Activated naive CD4-positive, alpha-beta T cell treated with anti-CD3 and anti-CD28 coated beads for 36 hours (primary cell): Measurements from ENCODE around the gene GABRA4. TPM values are rescaled to one million over a fixed set of nuclear protein-coding genes. Genes with fewer than 3 reads are reported as not detected.

Experiments
- CTCF ChIA-PET: fragments of 350-600 bp; sonication (Branson Sonifier 250); formaldehyde crosslinking; loops from one replicate; lab custom pipeline; 2021; ENCODE audit warnings: antibody characterized with exemption; lab: Charles Lee
- DNase-seq: peaks from one replicate; pipeline ENCODE4 v3.0.0-alpha.2; 2020
- H3K27ac Mint-ChIP-seq: one replicate; pipeline ENCODE4 v1.8.0; 2021; ENCODE audit warnings: mild to moderate bottlenecking, mixed read lengths
- H3K27me3 Mint-ChIP-seq: one replicate; pipeline ENCODE4 v1.8.0; 2021; ENCODE audit warnings: low read depth, mixed read lengths
- H3K36me3 Mint-ChIP-seq: one replicate; pipeline ENCODE4 v1.8.0; 2021; ENCODE audit warnings: low read depth, mixed read lengths
- H3K4me1 Mint-ChIP-seq: one replicate; pipeline ENCODE4 v1.8.0; 2021; ENCODE audit warnings: low read depth, mixed read lengths
- H3K4me3 Mint-ChIP-seq: one replicate; pipeline ENCODE4 v1.8.0; 2021; ENCODE audit warnings: mild to moderate bottlenecking, moderate library complexity, mixed read lengths
- H3K9me3 Mint-ChIP-seq: one replicate; pipeline ENCODE4 v1.8.0; 2021; ENCODE audit warnings: mixed read lengths
- intact Hi-C: fragments of 100-400 bp; cut with micrococcal nuclease; formaldehyde crosslinking; loops from one replicate; pipeline ENCODE4 v1.15.1; 2023
- total RNA-seq, 2 experiments: library from RNA; stranded (reverse); gene quantifications; one replicate each; pipeline ENCODE4 v1.2.3, GENCODE V29; 2021

GABRA4 gene
- total RNA-seq, result not detected

GRCh38 chr4:46993075-46994006 lies at the start of gene GABRA4:
Gene GABRA4, minus strand, starts transcription at chr4:46993581. Its CDS starts 157 bp downstream, at chr4:46993424.
- Mint-ChIP-seq H3K27ac (no peak within 1 kb of the TSS), H3K4me1 (peaks cover 17% of the 10 kb centered on the region), H3K36me3 (no peaks in the 10 kb centered on the region), H3K4me3 (peak within 1 kb of the TSS; percentile 0), H3K27me3 (peaks cover 47% of the 10 kb centered on the region), H3K9me3 (no peaks in the 10 kb centered on the region)
- intact Hi-C loops, result no loop called here
- no peak for DNase-seq
- CTCF ChIA-PET, result no interaction called here

- Mint-ChIP-seq H3K9me3 (no peaks in the 10 kb centered on the region), H3K27ac (no peak overlapping the region), H3K27me3 (peaks cover 20% of the 10 kb centered on the region), H3K4me3 (no peak overlapping the region), H3K4me1 (no peaks in the 10 kb centered on the region), H3K36me3 (no peaks in the 10 kb centered on the region)
- CTCF ChIA-PET, result interaction anchor here (1.7 kb wide), 1 partner anchor 8 kb away, joined by 3 read pairs; no protein-coding TSS in a partner anchor
- DNase-seq, result no peak
- intact Hi-C loops, result no loop called here
Observed at GRCh38 chr4:47040828-47041227, 47.4 kb upstream of the GABRA4 start.

GRCh38 chr4:47038263-47038662 lies 44.9 kb upstream of the GABRA4 start:
- CTCF ChIA-PET, result no interaction called here
- Mint-ChIP-seq H3K4me3 (no peak overlapping the region), H3K4me1 (no peaks in the 10 kb centered on the region), H3K36me3 (no peaks in the 10 kb centered on the region), H3K27me3 (peaks cover 18% of the 10 kb centered on the region), H3K27ac (no peak overlapping the region), H3K9me3 (no peaks in the 10 kb centered on the region)
- intact Hi-C loops, result no loop called here
- DNase-seq, result no peak

- intact Hi-C loops, result loop anchor here (1.0 to 2.0 kb wide), 3 partner anchors 100 to 352 kb away; no protein-coding TSS in a partner anchor
- no peak overlapping the region for H3K27ac Mint-ChIP-seq
- H3K9me3 Mint-ChIP-seq, result no peaks in the 10 kb centered on the region
- CTCF ChIA-PET, result interaction anchor here (1.1 to 1.9 kb wide), 4 partner anchors 9 to 188 kb away, joined by 3 to 5 read pairs (median 4); no protein-coding TSS in a partner anchor
- H3K27me3 Mint-ChIP-seq, result peaks cover 40% of the 10 kb centered on the region
- DNase-seq, result peak; percentile 66
- H3K4me1 Mint-ChIP-seq, result peaks cover 14% of the 10 kb centered on the region
- H3K36me3 Mint-ChIP-seq, result no peaks in the 10 kb centered on the region
- peak overlapping the region; percentile 58 for H3K4me3 Mint-ChIP-seq
Observed at GRCh38 chr4:47032405-47033106, 39.2 kb upstream of the GABRA4 start.

GRCh38 chr4:47031751-47032404 lies 38.5 kb upstream of the GABRA4 start:
- no peak overlapping the region for H3K27ac Mint-ChIP-seq
- H3K4me1 Mint-ChIP-seq, result peaks cover 14% of the 10 kb centered on the region
- H3K9me3 Mint-ChIP-seq, result no peaks in the 10 kb centered on the region
- no peaks in the 10 kb centered on the region for H3K36me3 Mint-ChIP-seq
- peaks cover 40% of the 10 kb centered on the region for H3K27me3 Mint-ChIP-seq
- CTCF ChIA-PET, result interaction anchor here (1.5 to 1.9 kb wide), 3 partner anchors 10 to 187 kb away, joined by 3 to 5 read pairs (median 3); no protein-coding TSS in a partner anchor
- H3K4me3 Mint-ChIP-seq, result peak overlapping the region; percentile 58
- intact Hi-C loops, result loop anchor here (1.0 to 2.0 kb wide), 3 partner anchors 100 to 353 kb away; no protein-coding TSS in a partner anchor
- DNase-seq, result peak; percentile 8

- H3K9me3 Mint-ChIP-seq, result no peaks in the 10 kb centered on the region
- peaks cover 14% of the 10 kb centered on the region for H3K4me1 Mint-ChIP-seq
- DNase-seq, result no peak
- H3K27me3 Mint-ChIP-seq, result peaks cover 40% of the 10 kb centered on the region
- H3K4me3 Mint-ChIP-seq, result peak within 1 kb of the TSS; percentile 58
- intact Hi-C loops, result no loop called here
- no peak within 1 kb of the TSS for H3K27ac Mint-ChIP-seq
- CTCF ChIA-PET, result no interaction called here
- H3K36me3 Mint-ChIP-seq, result no peaks in the 10 kb centered on the region
Observed at GRCh38 chr4:47031011-47031678, 37.8 kb upstream of the GABRA4 start, which contains the start of gene GABRB1. Gene GABRB1, plus strand, starts transcription at chr4:47031567.

DNA sequence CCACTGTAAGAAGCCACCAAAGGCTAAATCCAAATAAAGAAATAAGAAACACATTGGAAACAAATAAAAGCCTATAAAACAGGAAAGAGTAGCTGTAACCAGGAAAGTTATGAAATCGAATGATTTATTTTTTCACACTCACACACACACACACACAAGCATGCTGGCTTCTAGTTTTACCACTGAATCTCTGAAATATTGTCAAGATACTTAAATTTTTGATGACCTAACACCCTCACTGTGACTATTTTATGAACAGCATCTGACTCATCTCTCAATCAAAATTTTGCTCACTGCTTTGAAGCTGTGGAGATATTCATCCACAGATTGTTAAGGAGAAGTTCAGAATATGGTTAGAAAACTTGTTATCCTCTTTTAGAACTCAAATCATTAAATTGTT lies 24.1 kb upstream of the GABRA4 start:
- H3K4me3 Mint-ChIP-seq, result no peak overlapping the region
- H3K4me1 Mint-ChIP-seq, result no peaks in the 10 kb centered on the region
- no peak overlapping the region for H3K27ac Mint-ChIP-seq
- DNase-seq, result no peak
- H3K36me3 Mint-ChIP-seq, result no peaks in the 10 kb centered on the region
- H3K9me3 Mint-ChIP-seq, result peaks cover 2% of the 10 kb centered on the region
- CTCF ChIA-PET, result no interaction called here
- intact Hi-C loops, result no loop called here
- peaks cover 2% of the 10 kb centered on the region for H3K27me3 Mint-ChIP-seq

- H3K27me3 Mint-ChIP-seq, result peaks cover 2% of the 10 kb centered on the region
- CTCF ChIA-PET, result no interaction called here
- intact Hi-C loops, result no loop called here
Observed at GRCh38 chr4:47017081-47017480, 23.7 kb upstream of the GABRA4 start.

DNA sequence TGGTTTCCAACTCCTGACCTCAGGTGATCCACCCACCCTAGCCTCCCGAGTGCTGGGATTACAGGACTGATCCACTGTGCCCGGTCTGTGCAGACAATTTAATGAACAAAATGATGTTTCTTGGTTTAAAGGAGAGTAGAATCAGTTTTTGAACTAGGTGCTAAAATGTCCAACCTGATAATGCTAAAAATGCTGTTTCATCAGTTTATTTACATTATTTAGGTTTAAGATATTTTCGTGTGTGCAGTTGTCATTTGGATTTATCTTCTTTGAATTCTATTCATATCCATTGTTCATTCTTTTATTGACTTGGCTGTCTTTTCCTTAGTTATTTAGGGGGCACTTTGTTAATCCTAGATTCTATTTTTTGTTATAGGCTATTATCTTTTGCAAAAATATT lies 20.0 kb upstream of the GABRA4 start:
- no peak overlapping the region for H3K4me3 Mint-ChIP-seq
- CTCF ChIA-PET, result no interaction called here
- no peak overlapping the region for H3K27ac Mint-ChIP-seq

More at GRCh38 chr4:47017081-47017480, 23.7 kb upstream of the GABRA4 start:
- H3K4me3 Mint-ChIP-seq, result no peak overlapping the region
- H3K36me3 Mint-ChIP-seq, result no peaks in the 10 kb centered on the region
- no peak overlapping the region for H3K27ac Mint-ChIP-seq
- no peak for DNase-seq
- no peaks in the 10 kb centered on the region for H3K4me1 Mint-ChIP-seq
- H3K9me3 Mint-ChIP-seq, result peaks cover 2% of the 10 kb centered on the region

DNA sequence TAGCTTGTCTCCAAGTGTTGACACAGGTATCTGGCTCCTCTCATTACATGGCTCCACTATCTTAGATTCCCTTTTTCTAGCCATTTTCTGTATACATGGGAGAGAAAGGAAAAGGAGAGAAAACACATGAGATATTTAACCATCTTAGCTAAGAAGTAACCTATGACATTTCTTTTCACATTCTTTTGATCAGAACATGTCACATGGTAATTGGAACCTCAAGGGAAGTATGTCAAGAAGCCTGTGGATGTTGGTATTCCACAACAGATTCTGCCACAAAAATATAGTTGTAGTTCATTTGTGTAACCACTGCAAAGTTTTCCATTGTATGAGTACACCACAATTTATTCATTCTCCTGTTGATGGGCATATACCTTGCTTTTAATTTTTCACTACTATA lies 19.3 kb upstream of the GABRA4 start:
- intact Hi-C loops, result no loop called here
- Mint-ChIP-seq H3K27me3 (no peaks in the 10 kb centered on the region), H3K4me3 (no peak overlapping the region), H3K4me1 (peaks cover 17% of the 10 kb centered on the region), H3K36me3 (no peaks in the 10 kb centered on the region), H3K9me3 (no peaks in the 10 kb centered on the region), H3K27ac (no peak overlapping the region)
- no peak for DNase-seq
- CTCF ChIA-PET, result no interaction called here

More for the DNA sequence above, 20.0 kb upstream of the GABRA4 start:
- intact Hi-C loops, result no loop called here
- no peaks in the 10 kb centered on the region for H3K27me3 Mint-ChIP-seq
- H3K9me3 Mint-ChIP-seq, result no peaks in the 10 kb centered on the region
- H3K36me3 Mint-ChIP-seq, result no peaks in the 10 kb centered on the region
- no peak for DNase-seq
- H3K4me1 Mint-ChIP-seq, result peaks cover 17% of the 10 kb centered on the region

DNA sequence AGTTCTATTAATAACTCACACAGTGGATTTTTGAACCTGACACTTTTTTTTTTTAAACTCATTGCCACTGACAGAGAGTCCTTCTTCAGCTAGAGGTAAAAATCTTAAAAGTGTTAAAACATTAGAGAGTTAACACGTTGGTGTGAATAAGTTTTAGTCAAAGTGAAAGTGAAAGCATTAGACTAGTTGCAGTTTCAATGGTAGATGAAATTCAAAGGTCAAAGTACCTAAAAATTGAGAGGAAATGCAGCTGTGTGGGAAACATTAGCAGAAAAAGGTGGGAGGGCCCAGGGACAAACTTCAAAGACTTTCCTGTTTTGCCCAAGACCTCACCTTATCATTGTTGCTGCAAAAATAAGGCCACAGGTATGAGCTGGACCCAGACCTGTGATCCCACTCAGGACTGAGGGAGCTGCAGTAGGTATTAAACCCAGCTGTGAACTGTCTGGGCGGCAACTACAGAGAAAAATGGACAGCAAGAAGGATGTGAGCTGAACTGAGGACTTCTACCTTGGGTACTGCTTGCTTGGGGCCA lies 17.6 kb upstream of the GABRA4 start:
- CTCF ChIA-PET, result interaction anchor here (1.7 kb wide), 1 partner anchor 112 kb away, joined by 10 read pairs; no protein-coding TSS in a partner anchor
- no peaks in the 10 kb centered on the region for H3K9me3 Mint-ChIP-seq
- DNase-seq, result peak; percentile 5
- no peaks in the 10 kb centered on the region for H3K36me3 Mint-ChIP-seq
- no peak overlapping the region for H3K4me3 Mint-ChIP-seq
- no peaks in the 10 kb centered on the region for H3K27me3 Mint-ChIP-seq
- H3K4me1 Mint-ChIP-seq, result peaks cover 17% of the 10 kb centered on the region
- intact Hi-C loops, result no loop called here
- peak overlapping the region; percentile 36 for H3K27ac Mint-ChIP-seq
